Stomach (tissue), 4 donors: ENCODE measurements around the gene PLXNB3.
"Not testable (repeated sequence)": the region's sequence is repeated elsewhere in the genome, so short reads cannot be mapped to it uniquely, and the experiment has no call there.

Experiments used
- EP300 ChIP-seq: sonication (generic); formaldehyde crosslinking; IDR thresholded peaks from one replicate; pipeline ENCODE4 v1.6.1; 2017; ENCODE audit warnings: antibody characterized with exemption
- POLR2A ChIP-seq, 4 donors: fragments of 450-650 bp; IDR thresholded peaks; one replicate each; pipeline ENCODE4 v1.6.1; 2016; ENCODE audit warnings: antibody characterized with exemption in 4 of 4, control low read depth in 2 of 4, mild to moderate bottlenecking in 1 of 4, moderate library complexity in 1 of 4
- POLR2AphosphoS5 ChIP-seq, 3 donors: sonication (generic); formaldehyde crosslinking; IDR thresholded peaks; one replicate each; pipeline ENCODE4 v1.6.1; 2016; ENCODE audit warnings: antibody characterized with exemption in 3 of 3
- TF ChIP-seq, protein P1 (sequence below), 7 experiments: fragments of 450-650 bp in 4 of 7; fragments of 200-600 bp in 3 of 7; sonication (generic) in 3 of 7; IDR thresholded peaks; one replicate each; pipeline ENCODE4 v1.5.1; 2016 to 2019; ENCODE audit warnings: antibody characterized with exemption in 7 of 7, control low read depth in 2 of 7, mild to moderate bottlenecking in 1 of 7

DNA sequence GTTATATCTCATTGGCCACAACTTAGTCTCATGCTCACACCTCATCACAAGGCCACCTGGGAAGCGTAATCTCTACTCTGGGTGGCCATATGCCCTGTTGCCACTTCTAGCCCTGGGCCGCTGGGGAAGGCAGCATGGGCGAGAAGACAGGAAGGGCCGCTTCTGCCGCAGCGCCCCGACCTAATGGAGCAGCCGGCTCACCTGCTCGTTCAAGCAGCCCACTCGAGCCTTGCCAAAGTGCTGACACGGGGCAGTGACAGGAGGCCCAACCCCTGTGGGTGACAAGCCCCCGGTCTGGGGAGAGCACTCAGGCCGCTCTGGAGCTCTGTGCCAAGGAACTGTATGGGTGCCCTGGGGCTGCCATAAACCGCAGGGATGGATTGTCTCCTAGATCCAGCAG, 21.9 kb upstream of the PLXNB3 start:
- TF ChIP-seq POLR2A (IDR thresholded peaks at IDR 0.05); EP300; POLR2AphosphoS5 (IDR thresholded peaks at IDR 0.05): not testable (repeated sequence)
- TF ChIP-seq, protein P1, sequence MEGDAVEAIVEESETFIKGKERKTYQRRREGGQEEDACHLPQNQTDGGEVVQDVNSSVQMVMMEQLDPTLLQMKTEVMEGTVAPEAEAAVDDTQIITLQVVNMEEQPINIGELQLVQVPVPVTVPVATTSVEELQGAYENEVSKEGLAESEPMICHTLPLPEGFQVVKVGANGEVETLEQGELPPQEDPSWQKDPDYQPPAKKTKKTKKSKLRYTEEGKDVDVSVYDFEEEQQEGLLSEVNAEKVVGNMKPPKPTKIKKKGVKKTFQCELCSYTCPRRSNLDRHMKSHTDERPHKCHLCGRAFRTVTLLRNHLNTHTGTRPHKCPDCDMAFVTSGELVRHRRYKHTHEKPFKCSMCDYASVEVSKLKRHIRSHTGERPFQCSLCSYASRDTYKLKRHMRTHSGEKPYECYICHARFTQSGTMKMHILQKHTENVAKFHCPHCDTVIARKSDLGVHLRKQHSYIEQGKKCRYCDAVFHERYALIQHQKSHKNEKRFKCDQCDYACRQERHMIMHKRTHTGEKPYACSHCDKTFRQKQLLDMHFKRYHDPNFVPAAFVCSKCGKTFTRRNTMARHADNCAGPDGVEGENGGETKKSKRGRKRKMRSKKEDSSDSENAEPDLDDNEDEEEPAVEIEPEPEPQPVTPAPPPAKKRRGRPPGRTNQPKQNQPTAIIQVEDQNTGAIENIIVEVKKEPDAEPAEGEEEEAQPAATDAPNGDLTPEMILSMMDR (IDR thresholded peaks at IDR 0.05) = not testable (repeated sequence)
